Panc1 (cell line): ENCODE results near the gene POLR2C. TPM values are rescaled to one million over a fixed set of nuclear protein-coding genes. Genes with fewer than 3 reads are reported as not detected.

Source experiments
- ATAC-seq: fragments of 200-7000 bp; cut with Tn5 transposase; 2 replicates; pipeline ENCODE4 v1.9.1; 2020; ENCODE audit warnings: mild to moderate bottlenecking, moderate library complexity
- Bru-seq: library from RNA; stranded (reverse); fragments of 400-500 nt; gene quantifications from one replicate; lab custom pipeline; 2021; lab: Mats Ljungman, UMichigan
- BruChase-seq, 2 experiments: library from RNA; stranded (reverse); fragments of 400-500 nt; gene quantifications; one replicate each; lab custom pipeline; 2021; lab: Mats Ljungman, UMichigan
- BruUV-seq: library from RNA; stranded (reverse); fragments of 400-500 nt; replicated peaks from 2 replicates; lab custom pipeline; 2021; lab: Mats Ljungman, UMichigan
- CTCF ChIA-PET: fragments of 300-600 bp; sonication (Branson Sonifier 250); formaldehyde crosslinking; loops from one replicate; lab custom pipeline; 2022; ENCODE audit warnings: antibody characterized with exemption; lab: Charles Lee
- POLR2A ChIA-PET: fragments of 300-600 bp; sonication (Branson Sonifier 250); formaldehyde crosslinking; loops from one replicate; lab custom pipeline; 2022; ENCODE audit warnings: antibody characterized with exemption; lab: Charles Lee
- DNase-seq: peaks from one replicate; pipeline ENCODE4 v3.0.0-alpha.2; 2010; ENCODE audit warnings: low read depth, low spot score
- H3K27ac ChIP-seq: 2 replicates; pipeline ENCODE4 v1.5.1; 2011; ENCODE audit warnings: mild to moderate bottlenecking, low read length, inconsistent platforms
- H3K27me3 ChIP-seq: fragments of 200-500 bp; sonication (Bioruptor generic); 2 replicates; pipeline ENCODE4 v1.6.0; 2014; ENCODE audit warnings: low read length, inconsistent platforms; ENCODE audit not compliant: control insufficient read depth, insufficient read depth
- H3K36me3 ChIP-seq: fragments of 200-500 bp; sonication (Bioruptor generic); 2 replicates; pipeline ENCODE4 v1.5.1; 2014; ENCODE audit warnings: inconsistent platforms, mild to moderate bottlenecking, low read length, moderate library complexity; ENCODE audit not compliant: control insufficient read depth, insufficient read depth
- H3K4me1 ChIP-seq: 2 replicates; pipeline ENCODE4 v1.5.1; 2011; ENCODE audit warnings: inconsistent platforms, mild to moderate bottlenecking, low read length, moderate library complexity; ENCODE audit not compliant: control insufficient read depth, insufficient read depth
- H3K4me3 ChIP-seq, 2 experiments: 2 replicates each; pipeline ENCODE4 v1.5.1; 2011 to 2012; ENCODE audit warnings: low read depth in 2 of 2, low read length in 2 of 2, mild to moderate bottlenecking in 2 of 2, inconsistent platforms in 1 of 2, moderate library complexity in 1 of 2
- H3K9me3 ChIP-seq: fragments of 200-500 bp; sonication (Bioruptor generic); 2 replicates; pipeline ENCODE4 v1.5.1; 2014; ENCODE audit warnings: low read depth, mild to moderate bottlenecking, inconsistent platforms, low read length, moderate library complexity; ENCODE audit not compliant: control insufficient read depth, insufficient read depth
- POLR2AphosphoS5 ChIP-seq: IDR thresholded peaks from 2 replicates; pipeline ENCODE4 v1.6.1; 2012; ENCODE audit warnings: mild to moderate bottlenecking, low read depth, low read length, moderate library complexity
- SIN3A ChIP-seq: IDR thresholded peaks from 2 replicates; pipeline ENCODE4 v1.6.1; 2012; ENCODE audit warnings: low read depth, mild to moderate bottlenecking, low read length, moderate library complexity, borderline replicate concordance; ENCODE audit not compliant: insufficient read depth
- TCF7L2 ChIP-seq: IDR thresholded peaks from 2 replicates; pipeline ENCODE4 v1.6.1; 2011; ENCODE audit warnings: mild to moderate bottlenecking, low read depth, low read length, inconsistent platforms
- in situ Hi-C: cut with HindIII; loops from 2 replicates; pipeline ENCODE4 v1.10.0; 2016; ENCODE audit warnings: low sequenced_read_pairs, low pct_unique_long_range_greater_than_20kb
- intact Hi-C: fragments of 100-400 bp; cut with micrococcal nuclease; formaldehyde crosslinking; loops from one replicate; pipeline ENCODE4 v1.10.0; 2022; ENCODE audit not compliant: unreplicated experiment
- long read RNA-seq: library from polyadenylated mRNA; unstranded; transcript quantifications from one replicate; pipeline ENCODE4 v2.0.0, GENCODE V29; 2021; ENCODE audit not compliant: unreplicated experiment
- polyA plus RNA-seq: library from polyadenylated mRNA; unstranded; fragments of >200 nt; gene quantifications from one replicate; pipeline ENCODE4 v1.2.1, GENCODE V29; 2012; ENCODE audit warnings: missing spikeins; ENCODE audit not compliant: insufficient read length
- total RNA-seq: library from RNA; stranded (reverse); gene quantifications from one replicate; pipeline ENCODE4 v1.2.1, GENCODE V29; 2021; ENCODE audit not compliant: unreplicated experiment
- TF ChIP-seq, protein P1 (sequence below): fragments of 450-650 bp; IDR thresholded peaks from 2 replicates; pipeline ENCODE4 v1.5.1; 2017; ENCODE audit warnings: mild to moderate bottlenecking
- TF ChIP-seq, protein P2 (sequence below), 2 experiments: IDR thresholded peaks; 2 replicates each; pipeline ENCODE4 v1.6.1; 2011 to 2012; ENCODE audit warnings: low read depth in 2 of 2, control low read depth in 1 of 2, low read length in 1 of 2, mild to moderate bottlenecking in 1 of 2, moderate library complexity in 1 of 2; ENCODE audit not compliant: insufficient read depth in 1 of 2

Gene POLR2C
- total RNA-seq: 53.9 TPM
- polyA plus RNA-seq: 89.5 TPM
- Bru-seq, nascent RNA: percentile 75 among the genes with signal in this experiment
- percentile 75 among the genes with signal in this experiment for BruChase-seq, experiment 1, labeled RNA remaining after a 2-hour chase
- percentile 89 among the genes with signal in this experiment for BruChase-seq, experiment 2, labeled RNA remaining after a 6-hour chase
- long read RNA-seq, transcript POLR2C-201 (9 exons, 2,057 nt): major isoform, 39 of 53 reads
- long read RNA-seq, partial matches to known transcripts: 8 of 53 reads
- long read RNA-seq, other reads (novel, unspliced or antisense): 6 of 53 reads

DNA sequence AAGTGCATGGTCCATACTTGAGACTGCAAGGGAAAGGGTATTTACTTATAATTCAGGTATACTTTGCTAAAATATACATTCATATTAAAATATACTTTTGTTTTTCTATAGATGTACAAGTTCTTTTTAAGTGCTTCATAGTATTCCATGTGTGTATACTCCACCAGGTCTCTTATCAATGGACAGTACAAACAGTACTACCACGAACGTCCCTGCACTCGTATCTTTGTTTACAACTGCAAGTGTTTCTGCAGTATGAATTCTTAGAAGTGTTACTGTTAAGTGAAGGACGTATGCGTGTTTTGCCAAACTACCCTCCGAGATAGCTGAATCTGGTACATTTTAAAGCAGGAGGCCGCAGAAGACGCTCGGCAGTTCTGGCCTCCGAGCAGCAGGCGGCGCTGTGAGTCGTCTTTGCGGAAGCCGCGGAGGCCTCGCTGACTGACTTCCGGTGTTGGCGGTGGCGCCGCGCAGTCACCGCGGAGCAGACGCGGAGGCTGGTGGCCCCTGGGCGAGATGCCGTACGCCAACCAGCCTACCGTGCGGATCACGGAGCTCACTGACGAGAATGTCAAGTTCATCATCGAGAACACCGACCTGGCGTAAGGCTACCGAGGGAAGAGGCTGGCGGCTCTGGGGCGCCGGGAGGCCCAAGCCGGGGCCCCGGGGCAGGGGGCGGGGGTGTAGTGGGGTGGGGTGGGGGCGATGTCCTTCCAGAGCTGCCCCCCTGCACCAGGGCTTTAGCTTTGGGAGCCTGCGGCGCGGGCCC is at the start of gene POLR2C:
TSS of gene POLR2C (plus strand) at position 471 of the 769 bp plus-strand sequence. CDS start at position 517, 46 bp downstream.
- BruUV-seq: no TSS peak
- intact Hi-C loops: loop anchor here (10.0 kb wide), 1 partner anchor 52 kb away; no protein-coding TSS in a partner anchor
- peak within 1 kb of the TSS; percentile 90 to 92 for H3K4me3 ChIP-seq
- no peaks in the 10 kb centered on the region for H3K27me3 ChIP-seq
- peak within 1 kb of the TSS; percentile 81 for H3K27ac ChIP-seq
- in situ Hi-C loops: no loop called here
- no peaks in the 10 kb centered on the region for H3K9me3 ChIP-seq
- ATAC-seq: peak; percentile 96
- H3K36me3 ChIP-seq: no peaks in the 10 kb centered on the region; the same call in 1 of the 2 replicates
- TF ChIP-seq, protein P1, sequence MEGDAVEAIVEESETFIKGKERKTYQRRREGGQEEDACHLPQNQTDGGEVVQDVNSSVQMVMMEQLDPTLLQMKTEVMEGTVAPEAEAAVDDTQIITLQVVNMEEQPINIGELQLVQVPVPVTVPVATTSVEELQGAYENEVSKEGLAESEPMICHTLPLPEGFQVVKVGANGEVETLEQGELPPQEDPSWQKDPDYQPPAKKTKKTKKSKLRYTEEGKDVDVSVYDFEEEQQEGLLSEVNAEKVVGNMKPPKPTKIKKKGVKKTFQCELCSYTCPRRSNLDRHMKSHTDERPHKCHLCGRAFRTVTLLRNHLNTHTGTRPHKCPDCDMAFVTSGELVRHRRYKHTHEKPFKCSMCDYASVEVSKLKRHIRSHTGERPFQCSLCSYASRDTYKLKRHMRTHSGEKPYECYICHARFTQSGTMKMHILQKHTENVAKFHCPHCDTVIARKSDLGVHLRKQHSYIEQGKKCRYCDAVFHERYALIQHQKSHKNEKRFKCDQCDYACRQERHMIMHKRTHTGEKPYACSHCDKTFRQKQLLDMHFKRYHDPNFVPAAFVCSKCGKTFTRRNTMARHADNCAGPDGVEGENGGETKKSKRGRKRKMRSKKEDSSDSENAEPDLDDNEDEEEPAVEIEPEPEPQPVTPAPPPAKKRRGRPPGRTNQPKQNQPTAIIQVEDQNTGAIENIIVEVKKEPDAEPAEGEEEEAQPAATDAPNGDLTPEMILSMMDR: peak; percentile 93
- TF ChIP-seq, protein P2, sequence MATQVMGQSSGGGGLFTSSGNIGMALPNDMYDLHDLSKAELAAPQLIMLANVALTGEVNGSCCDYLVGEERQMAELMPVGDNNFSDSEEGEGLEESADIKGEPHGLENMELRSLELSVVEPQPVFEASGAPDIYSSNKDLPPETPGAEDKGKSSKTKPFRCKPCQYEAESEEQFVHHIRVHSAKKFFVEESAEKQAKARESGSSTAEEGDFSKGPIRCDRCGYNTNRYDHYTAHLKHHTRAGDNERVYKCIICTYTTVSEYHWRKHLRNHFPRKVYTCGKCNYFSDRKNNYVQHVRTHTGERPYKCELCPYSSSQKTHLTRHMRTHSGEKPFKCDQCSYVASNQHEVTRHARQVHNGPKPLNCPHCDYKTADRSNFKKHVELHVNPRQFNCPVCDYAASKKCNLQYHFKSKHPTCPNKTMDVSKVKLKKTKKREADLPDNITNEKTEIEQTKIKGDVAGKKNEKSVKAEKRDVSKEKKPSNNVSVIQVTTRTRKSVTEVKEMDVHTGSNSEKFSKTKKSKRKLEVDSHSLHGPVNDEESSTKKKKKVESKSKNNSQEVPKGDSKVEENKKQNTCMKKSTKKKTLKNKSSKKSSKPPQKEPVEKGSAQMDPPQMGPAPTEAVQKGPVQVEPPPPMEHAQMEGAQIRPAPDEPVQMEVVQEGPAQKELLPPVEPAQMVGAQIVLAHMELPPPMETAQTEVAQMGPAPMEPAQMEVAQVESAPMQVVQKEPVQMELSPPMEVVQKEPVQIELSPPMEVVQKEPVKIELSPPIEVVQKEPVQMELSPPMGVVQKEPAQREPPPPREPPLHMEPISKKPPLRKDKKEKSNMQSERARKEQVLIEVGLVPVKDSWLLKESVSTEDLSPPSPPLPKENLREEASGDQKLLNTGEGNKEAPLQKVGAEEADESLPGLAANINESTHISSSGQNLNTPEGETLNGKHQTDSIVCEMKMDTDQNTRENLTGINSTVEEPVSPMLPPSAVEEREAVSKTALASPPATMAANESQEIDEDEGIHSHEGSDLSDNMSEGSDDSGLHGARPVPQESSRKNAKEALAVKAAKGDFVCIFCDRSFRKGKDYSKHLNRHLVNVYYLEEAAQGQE (IDR thresholded peaks at IDR 0.05; ENCODE audit: insufficient read depth in 1 of 2, low read depth in 2 of 2, low read length in 1 of 2): 0 out of 4 replicates have a peak, but pooled peaks of 1 of the 2 experiments have one; percentile 28
- TF ChIP-seq SIN3A: no peak
- peak; percentile 86 for TF ChIP-seq POLR2AphosphoS5
- TF ChIP-seq TCF7L2: no peak
- 0 out of 2 replicates have a peak, but pooled peaks cover 2% of the 10 kb centered on the region for H3K4me1 ChIP-seq
- DNase-seq: peak; percentile 43
- ChIA-PET CTCF (interaction anchor here (0.8 kb wide), 1 partner anchor 11 kb away, joined by 5 read pairs; no protein-coding TSS in a partner anchor), POLR2A (interaction anchor here (0.6 kb wide), 1 partner anchor 117 kb away, joined by 3 read pairs; no protein-coding TSS in a partner anchor)

- H3K36me3 ChIP-seq: no peaks in the 10 kb centered on the region
- H3K9me3 ChIP-seq: no peaks in the 10 kb centered on the region
- POLR2A ChIA-PET: no interaction called here
- H3K4me1 ChIP-seq: peaks cover 8% of the 10 kb centered on the region
- H3K27me3 ChIP-seq: no peaks in the 10 kb centered on the region
- CTCF ChIA-PET: interaction anchor here (0.6 to 0.7 kb wide), 2 partner anchors 41 to 113 kb away, joined by 3 read pairs; partner anchors contain the start of gene CX3CL1
- DNase-seq: no peak
- intact Hi-C loops (no loop called here), in situ Hi-C loops (no loop called here)
- TF ChIP-seq, protein P2 (IDR thresholded peaks at IDR 0.05; ENCODE audit: insufficient read depth in 1 of 2, low read depth in 2 of 2, low read length in 1 of 2): no peak
- TF ChIP-seq SIN3A (no peak), POLR2AphosphoS5 (no peak), TCF7L2 (no peak)
- TF ChIP-seq, protein P1: no peak
- no peak overlapping the region for H3K27ac ChIP-seq
- H3K4me3 ChIP-seq: no peak overlapping the region
- no TSS peak for BruUV-seq
- ATAC-seq: no peak
Measured at GRCh38 chr16:57413301-57413730, 49.2 kb upstream of the POLR2C start.
